MCF 10A (cell line): ENCODE measurements around the gene SH3GL1. TPM values are rescaled to one million over a fixed set of nuclear protein-coding genes. Genes with fewer than 3 reads are reported as not detected.

ENCODE experiments used
- BruUV-seq: library from RNA; stranded (reverse); fragments of 400-500 nt; replicated peaks from 2 replicates; lab custom pipeline; 2021; lab: Mats Ljungman, UMichigan
- CTCF ChIA-PET: fragments of 300-600 bp; sonication (Branson Sonifier 250); formaldehyde crosslinking; extraction: SDS; loops from one replicate; lab custom pipeline; 2021; ENCODE audit warnings: antibody characterized with exemption, inconsistent platforms; lab: Yijun Ruan, JAX
- POLR2A ChIA-PET: fragments of 300-600, 350-650 bp; sonication (Branson Sonifier 250); formaldehyde crosslinking; extraction: SDS; loops from one replicate; lab custom pipeline; 2020; ENCODE audit warnings: antibody characterized with exemption, inconsistent platforms; lab: Yijun Ruan, JAX
- DNase-seq: peaks from one replicate; pipeline ENCODE4 v3.0.0-alpha.2; 2018; ENCODE audit not compliant: unreplicated experiment
- H3K27ac Mint-ChIP-seq: one replicate; pipeline ENCODE4 v1.8.0; 2022; ENCODE audit warnings: mild to moderate bottlenecking, low read depth, mixed read lengths; ENCODE audit not compliant: unreplicated experiment
- H3K27me3 Mint-ChIP-seq: one replicate; pipeline ENCODE4 v1.8.0; 2022; ENCODE audit warnings: mixed read lengths; ENCODE audit not compliant: insufficient read depth, unreplicated experiment
- H3K36me3 Mint-ChIP-seq: one replicate; pipeline ENCODE4 v1.8.0; 2022; ENCODE audit warnings: mild to moderate bottlenecking, moderate library complexity, mixed read lengths; ENCODE audit not compliant: insufficient read depth, unreplicated experiment
- H3K4me1 Mint-ChIP-seq: one replicate; pipeline ENCODE4 v1.8.0; 2022; ENCODE audit warnings: mixed read lengths; ENCODE audit not compliant: insufficient read depth, unreplicated experiment
- H3K4me3 Mint-ChIP-seq: one replicate; pipeline ENCODE4 v1.8.0; 2022; ENCODE audit warnings: mild to moderate bottlenecking, moderate library complexity, mixed read lengths; ENCODE audit not compliant: unreplicated experiment
- H3K9me3 Mint-ChIP-seq: one replicate; pipeline ENCODE4 v1.8.0; 2022; ENCODE audit warnings: mixed read lengths; ENCODE audit not compliant: unreplicated experiment
- CTCF ChIP-seq: fragments of 200-600 bp; IDR thresholded peaks from one replicate; pipeline ENCODE4 v1.8.0; 2022; ENCODE audit warnings: antibody characterized with exemption, mild to moderate bottlenecking; ENCODE audit not compliant: unreplicated experiment
- intact Hi-C: fragments of 100-400 bp; cut with micrococcal nuclease; formaldehyde crosslinking; loops from 2 replicates; pipeline ENCODE4 v1.14.1; 2022
- total RNA-seq: library from RNA; stranded (reverse); gene quantifications from 2 replicates; pipeline ENCODE4 v1.2.3, GENCODE V29; 2022

The SH3GL1 gene
- total RNA-seq, 1 experiment from 2014 or later: 106 TPM

DNA sequence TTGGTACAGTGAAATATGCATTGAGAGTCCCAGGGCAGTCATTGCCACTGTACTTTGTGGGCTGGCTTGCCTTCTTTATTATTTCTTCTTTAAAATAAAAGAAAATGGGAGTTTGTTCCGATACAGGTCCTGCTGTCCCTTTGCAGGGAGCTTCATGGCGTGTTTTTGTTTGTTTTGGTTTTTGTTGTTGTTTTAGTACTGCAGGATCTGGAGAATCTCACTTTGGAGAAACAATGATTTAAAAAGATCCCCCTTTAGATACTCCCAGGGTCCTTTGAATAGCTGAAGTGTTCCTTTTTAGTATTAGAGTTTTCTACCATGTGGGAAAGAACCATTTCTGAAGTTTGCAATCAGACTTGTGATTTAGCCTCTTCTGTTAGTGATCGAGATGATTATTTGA lies 13.2 kb upstream of the SH3GL1 start:
- H3K27ac Mint-ChIP-seq: no peak overlapping the region
- intact Hi-C loops: no loop called here
- no peak overlapping the region for H3K4me3 Mint-ChIP-seq
- H3K36me3 Mint-ChIP-seq: peaks cover 42% of the 10 kb centered on the region
- no peaks in the 10 kb centered on the region for H3K9me3 Mint-ChIP-seq
- no TSS peak for BruUV-seq
- no peak for DNase-seq
- H3K4me1 Mint-ChIP-seq: no peaks in the 10 kb centered on the region
- POLR2A ChIA-PET: interaction anchor here (0.8 to 1.7 kb wide), 2 partner anchors 11 to 43 kb away, joined by 4 to 5 read pairs; partner anchors contain the start of gene CHAF1A
- CTCF ChIA-PET: no interaction called here
- no peaks in the 10 kb centered on the region for H3K27me3 Mint-ChIP-seq
- TF ChIP-seq CTCF: no peak

GRCh38 chr19:4409123-4409933 lies 9.0 kb upstream of the SH3GL1 start:
- intact Hi-C loops: no loop called here
- Mint-ChIP-seq H3K4me3 (no peak overlapping the region), H3K36me3 (peaks cover 37% of the 10 kb centered on the region), H3K27ac (no peak overlapping the region), H3K4me1 (peaks cover 7% of the 10 kb centered on the region), H3K27me3 (no peaks in the 10 kb centered on the region), H3K9me3 (no peaks in the 10 kb centered on the region)
- ChIA-PET CTCF (interaction anchor here (0.7 to 1.8 kb wide), 2 partner anchors 9 to 45 kb away, joined by 3 to 7 read pairs; partner anchors contain the start of gene SH3GL1), POLR2A (interaction anchor here (0.5 kb wide), 1 partner anchor 62 kb away, joined by 5 read pairs; no protein-coding TSS in a partner anchor)
- no peak for DNase-seq
- BruUV-seq: no TSS peak
- no peak for TF ChIP-seq CTCF

GRCh38 chr19:4406626-4407025 lies 6.3 kb upstream of the SH3GL1 start:
- no peaks in the 10 kb centered on the region for H3K9me3 Mint-ChIP-seq
- H3K36me3 Mint-ChIP-seq: peaks cover 12% of the 10 kb centered on the region
- POLR2A ChIA-PET: interaction anchor here (0.9 kb wide), 1 partner anchor 65 kb away, joined by 3 read pairs; the partner anchor contains the start of gene HDGFL2
- no peak overlapping the region for H3K4me3 Mint-ChIP-seq
- no peak overlapping the region for H3K27ac Mint-ChIP-seq
- intact Hi-C loops: no loop called here
- CTCF ChIA-PET: interaction anchor here (0.6 to 0.7 kb wide), 2 partner anchors 110 to 148 kb away, joined by 3 to 4 read pairs; no protein-coding TSS in a partner anchor
- BruUV-seq: no TSS peak
- H3K4me1 Mint-ChIP-seq: peaks cover 18% of the 10 kb centered on the region
- H3K27me3 Mint-ChIP-seq: no peaks in the 10 kb centered on the region
- no peak for TF ChIP-seq CTCF
- no peak for DNase-seq

DNA sequence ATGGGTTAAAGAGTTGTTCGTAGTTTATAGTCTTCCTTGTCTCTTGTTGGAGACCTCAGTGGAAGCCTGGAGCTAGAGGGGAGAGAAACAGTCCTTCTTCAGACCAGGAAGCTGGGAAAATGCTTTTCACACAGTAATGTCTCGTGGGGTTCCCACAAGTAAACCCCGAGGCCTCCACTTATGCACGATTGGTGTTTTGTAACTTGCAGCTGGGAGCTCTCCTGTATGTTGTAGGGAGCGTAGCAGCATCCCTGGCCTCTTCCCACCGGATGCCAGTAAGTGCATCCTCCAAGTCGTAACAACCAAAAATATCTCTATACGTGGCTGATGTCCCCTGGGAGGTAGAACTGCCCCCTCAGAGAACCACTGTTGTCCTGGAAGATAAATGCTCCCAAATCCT lies 5.6 kb upstream of the SH3GL1 start:
- intact Hi-C loops: no loop called here

More for the DNA sequence above, 5.6 kb upstream of the SH3GL1 start:
- H3K36me3 Mint-ChIP-seq: peaks cover 6% of the 10 kb centered on the region
- no peak for TF ChIP-seq CTCF
- no peaks in the 10 kb centered on the region for H3K9me3 Mint-ChIP-seq
- POLR2A ChIA-PET: interaction anchor here (0.6 to 0.9 kb wide), 2 partner anchors 66 to 67 kb away, joined by 3 read pairs; partner anchors contain the start of gene HDGFL2
- peaks cover 24% of the 10 kb centered on the region for H3K4me1 Mint-ChIP-seq
- CTCF ChIA-PET: interaction anchor here (0.6 to 0.7 kb wide), 2 partner anchors 111 to 147 kb away, joined by 3 to 4 read pairs; no protein-coding TSS in a partner anchor
- BruUV-seq: no TSS peak
- no peak for DNase-seq
- no peaks in the 10 kb centered on the region for H3K27me3 Mint-ChIP-seq
- H3K27ac Mint-ChIP-seq: no peak overlapping the region
- H3K4me3 Mint-ChIP-seq: no peak overlapping the region
